Kidney (tissue), 14 donors: ENCODE data around the gene C17orf67. TPM values are rescaled to one million over a fixed set of nuclear protein-coding genes. Genes with fewer than 3 reads are reported as not detected.

ENCODE experiments used
- DNase-seq, 5 donors: peaks; one replicate each; pipeline ENCODE4 v3.0.0-alpha.2; 2013 to 2020
- FAIRE-seq: peaks from 2 replicates; lab custom pipeline; 2012; peaks lifted over from hg19 to GRCh38; lab: Jason Lieb, UNC
- H3K27ac ChIP-seq, 2 donors: one replicate each; pipeline ENCODE4 v1.7.0; 2013; ENCODE audit warnings: low read depth in 2 of 2, low read length in 2 of 2, inconsistent platforms in 1 of 2
- H3K27me3 ChIP-seq: one replicate; pipeline ENCODE4 v1.7.1; 2013; ENCODE audit warnings: low read length, inconsistent platforms; ENCODE audit not compliant: control insufficient read depth, insufficient read depth
- H3K36me3 ChIP-seq, 3 donors: one replicate each; pipeline versions ENCODE4 v1.7.0 to v1.7.1; 2013; ENCODE audit warnings: low read length in 3 of 3, control low read depth in 1 of 3, inconsistent platforms in 1 of 3; ENCODE audit not compliant: insufficient read depth in 3 of 3, control insufficient read depth in 2 of 3
- H3K4me1 ChIP-seq, 3 donors: one replicate each; pipeline versions ENCODE4 v1.7.0 to v1.7.1; 2013; ENCODE audit warnings: low read length in 3 of 3, inconsistent platforms in 1 of 3, low read depth in 1 of 3; ENCODE audit not compliant: control insufficient read depth in 2 of 3, insufficient read depth in 2 of 3
- H3K4me3 ChIP-seq, 3 donors: one replicate each; pipeline versions ENCODE4 v1.7.0 to v1.8.1; 2013; ENCODE audit warnings: low read length in 3 of 3, control low read depth in 1 of 3, inconsistent platforms in 1 of 3
- H3K9ac ChIP-seq, 3 donors: one replicate each; pipeline versions ENCODE4 v1.7.0 to v1.7.1; 2013; ENCODE audit warnings: low read length in 3 of 3, control low read depth in 1 of 3, inconsistent platforms in 1 of 3
- H3K9me3 ChIP-seq, 3 donors: one replicate each; pipeline versions ENCODE4 v1.7.0 to v1.7.1; 2013; ENCODE audit warnings: low read length in 3 of 3, control low read depth in 1 of 3, inconsistent platforms in 1 of 3; ENCODE audit not compliant: control insufficient read depth in 2 of 3, insufficient read depth in 1 of 3
- intact Hi-C: fragments of 100-400 bp; cut with DNase I; formaldehyde crosslinking; loops from one replicate; pipeline ENCODE4 v1.11.1; 2022
- polyA plus RNA-seq: library from polyadenylated mRNA; stranded (reverse); fragments of 350-450 nt; fragmentation: Illumina TruSeq; extraction: RNeasy Lipid Tissue Mini Kit (QIAGEN cat#74804); gene quantifications from one replicate; pipeline ENCODE4 v1.2.3, GENCODE V29; 2014; ENCODE audit warnings: low read depth, low replicate concordance; ENCODE audit not compliant: insufficient read depth
- total RNA-seq: library from RNA; stranded (reverse); fragmentation: NEBNext Ultra II Directional; extraction: Animal tissue kit (Norgen Biotek cat#: 25700); gene quantifications from one replicate; pipeline ENCODE4 v1.2.1, GENCODE V29; 2021
- TF ChIP-seq, protein P1 (sequence below): IDR thresholded peaks from 3 replicates; pipeline ENCODE4 v1.5.1; 2012; ENCODE audit warnings: mild to moderate bottlenecking, moderate library complexity, borderline replicate concordance; ENCODE audit not compliant: insufficient read depth; ENCODE audit errors: extremely low read depth
- donor health status: control.
- donor health status: control.
- donor health status: control.
- donor health status: control.
- donor health status: control.
- donor health status: DM: yes; HTN: yes; CAD: no.
- donor health status: Normal renal cell carcinoma (clear cell type).

Gene C17orf67
- total and polyA plus RNA-seq, 2 donors from 2014 or later = 0.69 to 2.0 TPM

DNA sequence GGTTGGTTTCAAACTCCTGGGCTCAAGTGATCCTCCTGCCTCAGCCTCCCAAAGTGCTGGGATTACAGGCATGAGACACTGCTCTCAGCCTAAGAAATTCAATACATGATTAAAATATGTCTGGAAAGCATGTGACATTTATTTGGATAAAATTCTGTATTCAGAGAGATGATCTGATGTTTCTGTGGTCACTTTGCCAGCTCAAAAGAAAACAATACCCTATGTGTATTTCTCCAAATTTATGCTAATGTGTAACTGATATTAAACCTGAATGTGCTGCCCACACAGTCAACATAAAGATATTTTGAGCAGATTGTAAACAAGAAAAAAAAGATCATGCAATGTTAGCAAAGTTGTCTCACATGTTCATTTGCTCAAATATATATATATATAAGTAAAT, 16.7 kb downstream of the C17orf67 start:
- TF ChIP-seq, protein P1, sequence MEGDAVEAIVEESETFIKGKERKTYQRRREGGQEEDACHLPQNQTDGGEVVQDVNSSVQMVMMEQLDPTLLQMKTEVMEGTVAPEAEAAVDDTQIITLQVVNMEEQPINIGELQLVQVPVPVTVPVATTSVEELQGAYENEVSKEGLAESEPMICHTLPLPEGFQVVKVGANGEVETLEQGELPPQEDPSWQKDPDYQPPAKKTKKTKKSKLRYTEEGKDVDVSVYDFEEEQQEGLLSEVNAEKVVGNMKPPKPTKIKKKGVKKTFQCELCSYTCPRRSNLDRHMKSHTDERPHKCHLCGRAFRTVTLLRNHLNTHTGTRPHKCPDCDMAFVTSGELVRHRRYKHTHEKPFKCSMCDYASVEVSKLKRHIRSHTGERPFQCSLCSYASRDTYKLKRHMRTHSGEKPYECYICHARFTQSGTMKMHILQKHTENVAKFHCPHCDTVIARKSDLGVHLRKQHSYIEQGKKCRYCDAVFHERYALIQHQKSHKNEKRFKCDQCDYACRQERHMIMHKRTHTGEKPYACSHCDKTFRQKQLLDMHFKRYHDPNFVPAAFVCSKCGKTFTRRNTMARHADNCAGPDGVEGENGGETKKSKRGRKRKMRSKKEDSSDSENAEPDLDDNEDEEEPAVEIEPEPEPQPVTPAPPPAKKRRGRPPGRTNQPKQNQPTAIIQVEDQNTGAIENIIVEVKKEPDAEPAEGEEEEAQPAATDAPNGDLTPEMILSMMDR = no peak
- intact Hi-C loops = no loop called here
- Histone ChIP-seq H3K27me3 (no peaks in the 10 kb centered on the region), H3K36me3 (no peaks in the 10 kb centered on the region), H3K9me3 (no peaks in the 10 kb centered on the region), H3K27ac (no peak overlapping the region), H3K4me1 (peaks cover 0 to 4% (median 0%) of the 10 kb centered on the region in 3 donors), H3K4me3 (no peak overlapping the region), H3K9ac (no peak overlapping the region)
- DNase-seq (no peak), FAIRE-seq (no peak)

DNA sequence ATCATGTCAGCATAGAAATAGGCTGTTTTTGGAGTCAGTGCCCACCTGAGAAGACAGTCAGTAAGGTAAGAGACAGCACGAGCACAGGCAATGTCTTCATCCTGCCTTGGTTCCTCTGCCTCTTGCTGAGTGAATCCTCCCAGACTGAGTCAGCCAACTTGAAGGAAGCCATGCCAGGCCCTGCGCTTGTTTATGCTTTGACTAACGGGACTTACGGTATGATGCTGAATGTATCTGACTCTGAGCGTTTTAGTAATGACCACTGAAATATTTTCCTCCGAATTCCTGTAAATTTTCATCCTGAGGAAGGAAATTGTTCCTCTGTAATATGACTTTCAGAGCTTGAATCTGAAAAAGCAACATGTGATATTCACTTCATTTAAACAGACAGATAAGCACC, 18.0 kb downstream of the C17orf67 start:
- no peak overlapping the region for H3K9ac ChIP-seq
- no peaks in the 10 kb centered on the region for H3K36me3 ChIP-seq
- no peak for DNase-seq
- no peak for FAIRE-seq
- H3K4me1 ChIP-seq = peaks cover 0 to 4% (median 0%) of the 10 kb centered on the region in 3 donors
- intact Hi-C loops = no loop called here
- H3K4me3 ChIP-seq = no peak overlapping the region
- H3K9me3 ChIP-seq = no peaks in the 10 kb centered on the region
- no peaks in the 10 kb centered on the region for H3K27me3 ChIP-seq
- H3K27ac ChIP-seq = no peak overlapping the region
- TF ChIP-seq, protein P1 = no peak

DNA sequence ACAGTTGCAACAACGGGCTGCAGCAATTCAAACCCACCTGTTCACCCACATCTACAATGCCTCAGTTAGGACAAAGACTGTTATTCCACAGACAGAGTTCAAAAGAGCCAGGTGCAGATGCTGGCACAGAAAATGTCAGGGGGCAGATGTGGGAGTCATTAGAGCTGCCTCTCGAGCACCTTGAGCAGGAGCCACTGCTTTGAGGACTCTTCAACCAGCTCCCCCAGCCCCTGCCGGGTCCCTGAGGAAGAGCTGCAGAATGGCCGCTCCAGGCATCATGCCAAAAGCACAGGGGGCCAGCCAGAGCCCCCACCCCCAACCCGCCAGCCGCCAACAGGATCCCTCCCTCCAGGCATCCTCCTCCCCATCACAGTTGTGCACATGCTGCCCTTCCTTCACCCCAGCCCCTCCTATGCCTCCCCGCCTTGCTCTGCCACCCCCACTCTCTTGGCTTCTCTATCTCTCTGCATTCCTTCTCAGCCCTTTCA, 20.8 kb downstream of the C17orf67 start:
- H3K9me3 ChIP-seq = no peaks in the 10 kb centered on the region
- no peak for FAIRE-seq
- H3K27me3 ChIP-seq = no peaks in the 10 kb centered on the region
- no peak overlapping the region for H3K4me3 ChIP-seq
- TF ChIP-seq, protein P1 = no peak
- intact Hi-C loops = no loop called here
- no peak overlapping the region for H3K9ac ChIP-seq
- no peak for DNase-seq
- no peaks in the 10 kb centered on the region for H3K4me1 ChIP-seq
- H3K27ac ChIP-seq = no peak overlapping the region
- H3K36me3 ChIP-seq = no peaks in the 10 kb centered on the region
